WTC11 (cell line): ENCODE data around the gene BLOC1S4. TPM values are rescaled to one million over a fixed set of nuclear protein-coding genes. Genes with fewer than 3 reads are reported as not detected.

Experiments
- ATAC-seq: fragments of 200-7000 bp; cut with Tn5 transposase; 2 replicates; pipeline ENCODE4 v1.10.0; 2021; ENCODE audit warnings: mild to moderate bottlenecking, moderate library complexity
- CTCF ChIA-PET: fragments of 300-600 bp; sonication (Branson Sonifier 250); formaldehyde crosslinking; loops from one replicate; lab custom pipeline; 2021; ENCODE audit warnings: antibody characterized with exemption; lab: Charles Lee
- POLR2A ChIA-PET: fragments of 350-600 bp; sonication (Branson Sonifier 250); formaldehyde crosslinking; loops from one replicate; lab custom pipeline; 2021; ENCODE audit warnings: antibody characterized with exemption; lab: Charles Lee
- DNase-seq: peaks from one replicate; pipeline ENCODE4 v3.0.0; 2021; ENCODE audit warnings: low spot score
- H3K27ac Mint-ChIP-seq: 2 replicates; pipeline ENCODE4 v1.8.0; 2021; ENCODE audit warnings: mixed read lengths
- H3K27me3 Mint-ChIP-seq: 2 replicates; pipeline ENCODE4 v1.8.0; 2021; ENCODE audit warnings: low read depth, mild to moderate bottlenecking, moderate library complexity, mixed read lengths
- H3K36me3 Mint-ChIP-seq: 2 replicates; pipeline ENCODE4 v1.8.0; 2021; ENCODE audit warnings: mixed read lengths
- H3K4me1 Mint-ChIP-seq: 2 replicates; pipeline ENCODE4 v1.8.0; 2022; ENCODE audit warnings: mixed read lengths
- H3K4me3 Mint-ChIP-seq: 2 replicates; pipeline ENCODE4 v1.8.0; 2021; ENCODE audit warnings: mild to moderate bottlenecking, moderate library complexity, mixed read lengths
- H3K9me3 Mint-ChIP-seq: 2 replicates; pipeline ENCODE4 v1.8.0; 2021; ENCODE audit warnings: mixed read lengths
- AR ChIP-seq: fragments of 250-450 bp; sonication (Bioruptor Pico); IDR thresholded peaks from 2 replicates; pipeline ENCODE4 v1.9.0; 2021; ENCODE audit warnings: mild to moderate bottlenecking
- FOXP4 ChIP-seq: sonication (generic); formaldehyde crosslinking; IDR thresholded peaks from 2 replicates; pipeline ENCODE4 v1.8.0; 2022; ENCODE audit warnings: mild to moderate bottlenecking, missing genetic modification reagents
- GTF2I ChIP-seq: fragments of 250-450 bp; sonication (Bioruptor Pico); conservative IDR thresholded peaks from 2 replicates; pipeline ENCODE4 v1.4.0; 2021; ENCODE audit warnings: mild to moderate bottlenecking
- HMGXB4 ChIP-seq: sonication (generic); formaldehyde crosslinking; IDR thresholded peaks from 2 replicates; pipeline ENCODE4 v1.8.1; 2023; ENCODE audit warnings: mild to moderate bottlenecking, moderate library complexity, missing genetic modification reagents
- IRF1 ChIP-seq: sonication (generic); formaldehyde crosslinking; IDR thresholded peaks from 2 replicates; pipeline ENCODE4 v1.8.0; 2023; ENCODE audit warnings: missing genetic modification reagents
- JUN ChIP-seq: sonication (generic); formaldehyde crosslinking; IDR thresholded peaks from 2 replicates; pipeline ENCODE4 v1.8.0; 2023; ENCODE audit warnings: mild to moderate bottlenecking, missing genetic modification reagents
- NFE2L1 ChIP-seq: sonication (generic); formaldehyde crosslinking; IDR thresholded peaks from 2 replicates; pipeline ENCODE4 v1.8.1; 2023; ENCODE audit warnings: missing genetic modification reagents
- NFYB ChIP-seq: sonication (generic); formaldehyde crosslinking; conservative IDR thresholded peaks from 2 replicates; pipeline ENCODE4 v1.8.0; 2022; ENCODE audit warnings: low read depth, missing genetic modification reagents
- NR2C2 ChIP-seq: sonication (generic); formaldehyde crosslinking; IDR thresholded peaks from 2 replicates; pipeline ENCODE4 v1.8.0; 2022; ENCODE audit warnings: mild to moderate bottlenecking, missing genetic modification reagents
- PRRX2 ChIP-seq: fragments of 250-450 bp; sonication (Bioruptor Pico); IDR thresholded peaks from 2 replicates; pipeline ENCODE4 v1.8.0; 2021; ENCODE audit warnings: mild to moderate bottlenecking
- RELA ChIP-seq: sonication (generic); formaldehyde crosslinking; IDR thresholded peaks from 2 replicates; pipeline ENCODE4 v1.8.1; 2022; ENCODE audit warnings: missing genetic modification reagents, mild to moderate bottlenecking, borderline replicate concordance
- RORB ChIP-seq: fragments of 250-450 bp; sonication (Bioruptor Pico); IDR thresholded peaks from 2 replicates; pipeline ENCODE4 v1.9.0; 2021; ENCODE audit warnings: mild to moderate bottlenecking
- SMAD3 ChIP-seq: sonication (generic); formaldehyde crosslinking; IDR thresholded peaks from 2 replicates; pipeline ENCODE4 v1.8.0; 2022; ENCODE audit warnings: missing genetic modification reagents, mild to moderate bottlenecking, borderline replicate concordance
- TCF7 ChIP-seq: sonication (generic); formaldehyde crosslinking; IDR thresholded peaks from 2 replicates; pipeline ENCODE4 v1.8.0; 2022; ENCODE audit warnings: mild to moderate bottlenecking, low read depth, missing genetic modification reagents, moderate library complexity
- ZBTB43 ChIP-seq: sonication (generic); formaldehyde crosslinking; IDR thresholded peaks from 2 replicates; pipeline ENCODE4 v1.8.1; 2023; ENCODE audit warnings: mild to moderate bottlenecking, missing genetic modification reagents
- ZNF121 ChIP-seq: sonication (generic); formaldehyde crosslinking; IDR thresholded peaks from 2 replicates; pipeline ENCODE4 v1.8.0; 2023; ENCODE audit warnings: missing genetic modification reagents
- ZNF219 ChIP-seq: sonication (generic); formaldehyde crosslinking; IDR thresholded peaks from 2 replicates; pipeline ENCODE4 v1.8.0; 2023; ENCODE audit warnings: missing genetic modification reagents, mild to moderate bottlenecking, borderline replicate concordance
- ZNF232 ChIP-seq: sonication (generic); formaldehyde crosslinking; IDR thresholded peaks from 2 replicates; pipeline ENCODE4 v1.8.0; 2022; ENCODE audit warnings: mild to moderate bottlenecking, missing genetic modification reagents
- ZNF396 ChIP-seq: fragments of 250-450 bp; sonication (Bioruptor Pico); IDR thresholded peaks from 2 replicates; pipeline ENCODE4 v1.8.0; 2021; ENCODE audit warnings: mild to moderate bottlenecking, moderate library complexity, borderline replicate concordance
- ZNF423 ChIP-seq: fragments of 250-450 bp; sonication (Bioruptor Pico); IDR thresholded peaks from 2 replicates; pipeline ENCODE4 v2.1.2; 2022; ENCODE audit warnings: mild to moderate bottlenecking, moderate library complexity
- ZNF512 ChIP-seq: sonication (generic); formaldehyde crosslinking; IDR thresholded peaks from 2 replicates; pipeline ENCODE4 v1.8.1; 2022; ENCODE audit warnings: missing genetic modification reagents, borderline replicate concordance
- ZNF532 ChIP-seq: fragments of 250-450 bp; sonication (Bioruptor Pico); IDR thresholded peaks from 2 replicates; pipeline ENCODE4 v1.9.0; 2021; ENCODE audit warnings: mild to moderate bottlenecking, borderline replicate concordance
- total RNA-seq: library from RNA; stranded (reverse); gene quantifications from 3 replicates; pipeline ENCODE4 v1.2.3, GENCODE V29; 2021

The BLOC1S4 gene
- total RNA-seq, 1 experiment from 2014 or later: 21.4 TPM

- ATAC-seq: peak; percentile 12; the same call in 1 of the 2 replicates
- Mint-ChIP-seq H3K27me3 (peaks cover 28% of the 10 kb centered on the region), H3K36me3 (peaks cover 26% of the 10 kb centered on the region), H3K4me1 (peaks cover 31% of the 10 kb centered on the region), H3K4me3 (peak overlapping the region; percentile 90), H3K9me3 (peaks cover 3% of the 10 kb centered on the region; the same call in 1 of the 2 replicates), H3K27ac (no peak overlapping the region; the same call in 1 of the 2 replicates)
- POLR2A ChIA-PET: interaction anchor here (1.3 to 2.6 kb wide), 2 partner anchors 34 to 81 kb away, joined by 3 to 8 read pairs; partner anchors contain the start of gene MRFAP1
- CTCF ChIA-PET: interaction anchor here (0.5 to 4.6 kb wide), 15 partner anchors 10 to 758 kb away, joined by 3 to 56 read pairs (median 4); partner anchors contain the start of genes MRFAP1 and MRFAP1L1
- no peak for DNase-seq
- 0 out of 2 replicates have a peak, but pooled peaks have one; percentile 72 for TF ChIP-seq HMGXB4 (CRISPR knock-in tag)
- TF ChIP-seq NFYB (CRISPR knock-in tag): 0 out of 2 replicates have a peak, but pooled peaks have one; percentile 24
- TF ChIP-seq AR (CRISPR knock-in tag): no peak
- no peak for TF ChIP-seq ZNF396 (CRISPR knock-in tag)
- TF ChIP-seq PRRX2: no peak
- TF ChIP-seq NFE2L1 (CRISPR knock-in tag): peak; percentile 81; the same call in 1 of the 2 replicates
- TF ChIP-seq IRF1: peak; percentile 35; the same call in 1 of the 2 replicates
- TF ChIP-seq TCF7 (CRISPR knock-in tag): no peak
- peak; percentile 42; the same call in 1 of the 2 replicates for TF ChIP-seq ZNF232 (CRISPR knock-in tag)
- no peak for TF ChIP-seq ZNF423 (CRISPR knock-in tag)
- 0 out of 2 replicates have a peak, but pooled peaks have one; percentile 66 for TF ChIP-seq JUN (CRISPR knock-in tag)
- no peak for TF ChIP-seq NR2C2 (CRISPR knock-in tag)
- TF ChIP-seq ZNF532 (CRISPR knock-in tag): no peak
- TF ChIP-seq GTF2I (CRISPR knock-in tag): no peak
- no peak for TF ChIP-seq RORB (CRISPR knock-in tag)
- TF ChIP-seq SMAD3 (CRISPR knock-in tag): no peak; the same call in 1 of the 2 replicates
- TF ChIP-seq ZBTB43: 0 out of 2 replicates have a peak, but pooled peaks have one; percentile 22
- no peak for TF ChIP-seq ZNF512 (CRISPR knock-in tag)
- TF ChIP-seq FOXP4: peak; percentile 80; the same call in 1 of the 2 replicates
- TF ChIP-seq RELA (CRISPR knock-in tag): no peak
- TF ChIP-seq ZNF219 (CRISPR knock-in tag): no peak
- TF ChIP-seq ZNF121 (CRISPR knock-in tag): no peak
Observed at GRCh38 chr4:6674500-6675149, 41.3 kb upstream of the BLOC1S4 start.
